B cell (primary cell): ENCODE data around the gene PAPOLB. TPM values are rescaled to one million over a fixed set of nuclear protein-coding genes. Genes with fewer than 3 reads are reported as not detected.

Source experiments
- ATAC-seq: fragments of 200-7000 bp; cut with Tn5 transposase; one replicate; pipeline ENCODE4 v1.10.0; 2021; ENCODE audit warnings: low read depth, mild to moderate bottlenecking, moderate number of reproducible peaks, moderate library complexity
- CTCF ChIA-PET: fragments of 350-600 bp; sonication (Branson Sonifier 250); formaldehyde crosslinking; loops from one replicate; lab custom pipeline; 2021; ENCODE audit warnings: antibody characterized with exemption, inconsistent platforms; lab: Charles Lee
- POLR2A ChIA-PET: fragments of 350-600 bp; sonication (Branson Sonifier 250); formaldehyde crosslinking; loops from one replicate; lab custom pipeline; 2021; ENCODE audit warnings: antibody characterized with exemption; lab: Charles Lee
- DNase-seq: peaks from one replicate; pipeline ENCODE4 v3.0.0; 2013
- H2AFZ ChIP-seq: 2 replicates; pipeline ENCODE4 v1.6.1; 2012; ENCODE audit warnings: mild to moderate bottlenecking, low read depth, low read length; ENCODE audit not compliant: insufficient read depth, poor library complexity, severe bottlenecking
- H3K27ac ChIP-seq, 2 donors: 1 replicate in 1 of 2; 2 replicates in 1 of 2; pipeline ENCODE4 v1.5.1; 2012 to 2013; ENCODE audit warnings: low read length in 2 of 2, mild to moderate bottlenecking in 2 of 2, moderate library complexity in 1 of 2
- H3K27me3 ChIP-seq, 4 experiments: fragments of 200-600 bp in 1 of 4; sonication (generic) in 1 of 4; replicated peaks in 1 of 4; 1 replicate in 2 of 4; 2 replicates in 2 of 4; pipeline versions ENCODE4 v1.6.1 to v1.7.0; 2013 to 2016; ENCODE audit warnings: low read length in 3 of 4, mild to moderate bottlenecking in 2 of 4, mixed read lengths in 1 of 4, moderate library complexity in 1 of 4; ENCODE audit not compliant: insufficient read depth in 4 of 4, control insufficient read depth in 3 of 4; ENCODE audit errors: control extremely low read depth in 1 of 4
- H3K36me3 ChIP-seq, 2 experiments: replicated peaks in 1 of 2; 1 replicate in 1 of 2; 2 replicates in 1 of 2; pipeline versions ENCODE4 v1.6.1 to v1.7.1; 2013; ENCODE audit warnings: low read length in 1 of 2; ENCODE audit not compliant: insufficient read depth in 2 of 2, control insufficient read depth in 1 of 2; ENCODE audit errors: control extremely low read depth in 1 of 2, extremely low read depth in 1 of 2
- H3K4me1 ChIP-seq, 2 donors: fragments of 200-600 bp in 1 of 2; sonication (generic) in 1 of 2; 1 replicate in 1 of 2; 2 replicates in 1 of 2; pipeline versions ENCODE4 v1.5.1 to v1.6.1; 2013 to 2017; ENCODE audit warnings: low read length in 2 of 2; ENCODE audit not compliant: control insufficient read depth in 2 of 2, insufficient read depth in 2 of 2
- H3K4me2 ChIP-seq: replicated peaks from 2 replicates; pipeline ENCODE3; 2012; ENCODE audit warnings: mild to moderate bottlenecking, low read depth, low read length; ENCODE audit not compliant: poor library complexity, severe bottlenecking
- H3K4me3 ChIP-seq, 5 experiments: fragments of 200-600 bp in 1 of 5; sonication (generic) in 1 of 5; 1 replicate in 3 of 5; 2 replicates in 2 of 5; pipeline versions ENCODE4 v1.5.1 to v1.7.0; 2011 to 2016; ENCODE audit warnings: low read length in 4 of 5, mild to moderate bottlenecking in 4 of 5, low read depth in 2 of 5, control low read depth in 1 of 5, moderate library complexity in 1 of 5; ENCODE audit not compliant: insufficient read depth in 1 of 5; ENCODE audit errors: control extremely low read depth in 1 of 5, extremely low read depth in 1 of 5
- H3K79me2 ChIP-seq: fragments of 200-600 bp; sonication (generic); one replicate; pipeline ENCODE4 v1.6.0; 2016; ENCODE audit warnings: low read length; ENCODE audit not compliant: control insufficient read depth, insufficient read depth
- H3K9ac ChIP-seq: fragments of 200-600 bp; sonication (generic); 2 replicates; pipeline ENCODE4 v1.6.1; 2017; ENCODE audit warnings: mild to moderate bottlenecking, low read length, moderate library complexity
- H3K9me3 ChIP-seq, 3 donors: one replicate each; pipeline versions ENCODE4 v1.6.1 to v1.7.1; 2013; ENCODE audit warnings: low read length in 2 of 3; ENCODE audit not compliant: control insufficient read depth in 2 of 3, insufficient read depth in 1 of 3; ENCODE audit errors: control extremely low read depth in 1 of 3
- H4K20me1 ChIP-seq: 2 replicates; pipeline ENCODE4 v1.6.0; 2012; ENCODE audit warnings: mild to moderate bottlenecking, low read length; ENCODE audit not compliant: insufficient read depth, control insufficient read depth, poor library complexity, severe bottlenecking
- H3K27ac Mint-ChIP-seq: one replicate; pipeline ENCODE4 v1.8.0; 2021; ENCODE audit warnings: mixed read lengths
- H3K27me3 Mint-ChIP-seq: one replicate; pipeline ENCODE4 v1.8.0; 2021; ENCODE audit warnings: mixed read lengths
- H3K4me1 Mint-ChIP-seq: one replicate; pipeline ENCODE4 v1.8.0; 2021; ENCODE audit warnings: mixed read lengths
- H3K4me3 Mint-ChIP-seq: one replicate; pipeline ENCODE4 v1.8.0; 2021; ENCODE audit warnings: mixed read lengths
- H3K9me3 Mint-ChIP-seq: one replicate; pipeline ENCODE4 v1.8.0; 2022; ENCODE audit warnings: mixed read lengths; ENCODE audit not compliant: insufficient read depth
- EZH2 ChIP-seq: IDR thresholded peaks from 2 replicates; pipeline ENCODE4 v1.6.1; 2012; ENCODE audit warnings: borderline replicate concordance, low read depth, mild to moderate bottlenecking, moderate library complexity, low read length; ENCODE audit not compliant: insufficient read depth, poor library complexity, severe bottlenecking
- WGBS: methylation state at CpG from one replicate; pipeline ENCODE4 v1.1.5; 2013; ENCODE audit warnings: missing lambda C conversion rate; ENCODE audit not compliant: insufficient coverage; 5-methylcytosine and 5-hydroxymethylcytosine counted together
- intact Hi-C: fragments of 100-400 bp; cut with micrococcal nuclease; formaldehyde crosslinking; loops from one replicate; pipeline ENCODE4 v1.10.0; 2022
- polyA plus RNA-seq: library from polyadenylated mRNA; depleted of rRNA; stranded (reverse); fragments of >200 nt; gene quantifications from 2 replicates; pipeline ENCODE4 v1.2.3, GENCODE V29; 2012
- total RNA-seq, 2 donors: library from RNA; stranded (reverse); fragments of 120-200 nt in 1 of 2; gene quantifications; 1 replicate in 1 of 2; 2 replicates in 1 of 2; pipeline versions ENCODE4 v1.2.3 to v1.2.4, GENCODE V29; 2013 to 2022
- TF ChIP-seq, protein P1 (sequence below): fragments of 200-600 bp; IDR thresholded peaks from one replicate; pipeline ENCODE4 v1.8.0; 2022; ENCODE audit warnings: antibody characterized with exemption, mild to moderate bottlenecking

Gene PAPOLB
- total and polyA plus RNA-seq, 2 donors (not counting 1 experiment from before 2014, with no cell fraction given) = not detected

DNA sequence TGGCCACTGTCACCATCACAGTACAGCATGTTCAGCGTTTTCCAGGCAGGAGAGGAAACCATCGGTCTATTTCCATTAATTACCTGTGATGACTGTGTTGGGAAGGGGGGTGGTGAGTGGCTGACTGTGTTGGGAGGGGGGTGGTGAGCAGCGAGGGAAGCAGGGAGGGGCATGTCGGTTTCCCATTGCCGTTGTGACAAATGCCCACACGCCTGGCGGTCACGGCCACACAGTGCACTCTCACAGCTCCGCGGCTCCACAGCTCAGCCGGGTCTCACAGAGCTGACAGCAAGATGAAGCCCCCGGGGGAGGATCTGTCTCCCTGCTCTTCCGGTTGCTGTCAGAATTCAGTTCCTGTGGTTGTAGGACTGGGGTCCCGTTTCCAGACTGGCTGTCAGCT, 47.4 kb downstream of the PAPOLB start:
- intact Hi-C loops = no loop called here
- H3K9me3 Mint-ChIP-seq = no peaks in the 10 kb centered on the region
- POLR2A ChIA-PET = no interaction called here
- ATAC-seq (no peak), DNase-seq (no peak)
- CTCF ChIA-PET = interaction anchor here (1.7 kb wide), 1 partner anchor 16 kb away, joined by 5 read pairs; no protein-coding TSS in a partner anchor
- Histone ChIP-seq H3K36me3 (no peaks in the 10 kb centered on the region), H3K27me3 (peaks cover 0 to 51% (median 9%) of the 10 kb centered on the region in 4 experiments), H3K27ac (no peak overlapping the region), H4K20me1 (no peaks in the 10 kb centered on the region), H2AFZ (no peak overlapping the region), H3K4me1 (peaks cover 6 to 9% of the 10 kb centered on the region in 2 donors), H3K9me3 (peaks cover 0 to 22% (median 2%) of the 10 kb centered on the region in 3 donors), H3K4me2 (no peak overlapping the region), H3K9ac (no peak overlapping the region), H3K79me2 (no peaks in the 10 kb centered on the region), H3K4me3 (no peak overlapping the region)
- TF ChIP-seq EZH2 = no peak
- TF ChIP-seq, protein P1, sequence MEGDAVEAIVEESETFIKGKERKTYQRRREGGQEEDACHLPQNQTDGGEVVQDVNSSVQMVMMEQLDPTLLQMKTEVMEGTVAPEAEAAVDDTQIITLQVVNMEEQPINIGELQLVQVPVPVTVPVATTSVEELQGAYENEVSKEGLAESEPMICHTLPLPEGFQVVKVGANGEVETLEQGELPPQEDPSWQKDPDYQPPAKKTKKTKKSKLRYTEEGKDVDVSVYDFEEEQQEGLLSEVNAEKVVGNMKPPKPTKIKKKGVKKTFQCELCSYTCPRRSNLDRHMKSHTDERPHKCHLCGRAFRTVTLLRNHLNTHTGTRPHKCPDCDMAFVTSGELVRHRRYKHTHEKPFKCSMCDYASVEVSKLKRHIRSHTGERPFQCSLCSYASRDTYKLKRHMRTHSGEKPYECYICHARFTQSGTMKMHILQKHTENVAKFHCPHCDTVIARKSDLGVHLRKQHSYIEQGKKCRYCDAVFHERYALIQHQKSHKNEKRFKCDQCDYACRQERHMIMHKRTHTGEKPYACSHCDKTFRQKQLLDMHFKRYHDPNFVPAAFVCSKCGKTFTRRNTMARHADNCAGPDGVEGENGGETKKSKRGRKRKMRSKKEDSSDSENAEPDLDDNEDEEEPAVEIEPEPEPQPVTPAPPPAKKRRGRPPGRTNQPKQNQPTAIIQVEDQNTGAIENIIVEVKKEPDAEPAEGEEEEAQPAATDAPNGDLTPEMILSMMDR = no peak
- peaks cover 25% of the 10 kb centered on the region for H3K27me3 Mint-ChIP-seq
- H3K4me1 Mint-ChIP-seq = peaks cover 6% of the 10 kb centered on the region
- no peak overlapping the region for H3K4me3 Mint-ChIP-seq
- no peak overlapping the region for H3K27ac Mint-ChIP-seq
- WGBS = 12% methylated on average over 12 of the region's 14 CpGs

- no peaks in the 10 kb centered on the region for H4K20me1 ChIP-seq
- peak overlapping the region in 4 of 5 experiments; percentile 32 to 59 (median 49) for H3K4me3 ChIP-seq
- peaks cover 0 to 17% (median 2%) of the 10 kb centered on the region in 3 donors for H3K9me3 ChIP-seq
- peak overlapping the region; percentile 92 for H3K4me2 ChIP-seq
- H3K9ac ChIP-seq = peak overlapping the region; percentile 62
- peaks cover 0 to 40% (median 8%) of the 10 kb centered on the region in 4 experiments for H3K27me3 ChIP-seq
- ChIA-PET POLR2A (interaction anchor here (0.5 kb wide), 1 partner anchor 307 kb away, joined by 3 read pairs; no protein-coding TSS in a partner anchor), CTCF (interaction anchor here (0.6 to 0.8 kb wide), 2 partner anchors 10 to 194 kb away, joined by 3 read pairs; no protein-coding TSS in a partner anchor)
- H2AFZ ChIP-seq = peak overlapping the region; percentile 84
- H3K4me1 Mint-ChIP-seq = peaks cover 11% of the 10 kb centered on the region
- no peak overlapping the region for H3K27ac Mint-ChIP-seq
- no peaks in the 10 kb centered on the region for H3K79me2 ChIP-seq
- DNase-seq (no peak), ATAC-seq (no peak)
- peak overlapping the region; percentile 86 for H3K4me3 Mint-ChIP-seq
- WGBS = 37% methylated on average over 11 of the region's 14 CpGs
- H3K36me3 ChIP-seq = no peaks in the 10 kb centered on the region
- H3K9me3 Mint-ChIP-seq = no peaks in the 10 kb centered on the region
- H3K4me1 ChIP-seq = peaks cover 12 to 15% of the 10 kb centered on the region in 2 donors
- intact Hi-C loops = no loop called here
- TF ChIP-seq EZH2 = no peak
- TF ChIP-seq, protein P1 = no peak
- H3K27me3 Mint-ChIP-seq = peaks cover 26% of the 10 kb centered on the region
- no peak overlapping the region for H3K27ac ChIP-seq
These were observed 52.2 kb downstream of the PAPOLB start for GRCh38 chr7:4809666-4810065.
